GM18505 (cell line): ENCODE data around the gene ELFN1.

ENCODE experiments used
- ATAC-seq: cut with Tn5 transposase; IDR thresholded peaks from one replicate; pipeline ENCODE4 v1.9.1; 2021; ENCODE audit not compliant: unreplicated experiment
- POLR2A ChIP-seq: IDR thresholded peaks from 4 replicates; pipeline ENCODE4 v1.6.1; 2011; ENCODE audit warnings: borderline replicate concordance; ENCODE audit not compliant: insufficient read depth, insufficient read length; ENCODE audit errors: extremely low read depth

ELFN1 gene

DNA sequence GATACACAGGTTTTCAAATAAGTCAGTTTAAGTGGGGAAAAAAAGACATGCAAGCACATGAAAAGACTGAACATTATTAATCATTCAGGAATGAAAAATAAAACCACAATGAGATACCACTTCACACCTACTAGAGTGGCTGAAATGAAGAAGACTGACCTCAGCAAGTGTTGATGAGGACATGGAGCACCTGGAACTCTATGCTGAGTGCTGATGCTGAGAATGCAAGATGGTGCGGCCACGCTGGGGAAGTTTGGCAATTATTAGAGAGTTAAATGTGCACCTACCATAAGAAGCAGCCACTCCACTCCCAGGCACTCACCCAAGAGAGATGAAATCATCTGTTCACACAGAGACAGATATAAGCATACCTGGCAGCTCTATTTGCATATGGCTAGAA lies 32.9 kb upstream of the ELFN1 start:
- TF ChIP-seq POLR2A: no peak
- ATAC-seq: no peak

DNA sequence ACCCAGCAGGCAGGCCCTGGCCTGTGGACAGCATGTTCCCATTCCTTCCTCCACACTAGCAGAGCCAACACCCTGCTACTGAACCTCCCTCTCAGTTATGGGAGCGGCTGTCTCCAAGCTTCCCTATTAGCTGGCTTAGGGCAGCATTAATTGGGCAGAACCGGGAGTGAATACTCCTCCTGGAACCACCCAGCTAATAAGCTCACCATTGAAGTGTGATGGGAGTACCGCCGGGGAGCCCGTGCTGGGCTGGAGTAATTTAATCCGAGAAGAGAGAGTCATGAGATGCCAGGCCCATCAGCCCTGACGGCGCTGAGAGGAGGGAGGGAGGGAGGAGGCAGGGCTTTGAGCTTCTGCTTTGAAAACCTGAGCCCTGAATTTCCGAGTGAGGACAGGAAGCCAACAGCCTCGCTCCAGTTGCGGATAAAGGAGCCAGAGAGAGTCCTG lies 31.8 kb upstream of the ELFN1 start:
- no peak for ATAC-seq
- TF ChIP-seq POLR2A: no peak

DNA sequence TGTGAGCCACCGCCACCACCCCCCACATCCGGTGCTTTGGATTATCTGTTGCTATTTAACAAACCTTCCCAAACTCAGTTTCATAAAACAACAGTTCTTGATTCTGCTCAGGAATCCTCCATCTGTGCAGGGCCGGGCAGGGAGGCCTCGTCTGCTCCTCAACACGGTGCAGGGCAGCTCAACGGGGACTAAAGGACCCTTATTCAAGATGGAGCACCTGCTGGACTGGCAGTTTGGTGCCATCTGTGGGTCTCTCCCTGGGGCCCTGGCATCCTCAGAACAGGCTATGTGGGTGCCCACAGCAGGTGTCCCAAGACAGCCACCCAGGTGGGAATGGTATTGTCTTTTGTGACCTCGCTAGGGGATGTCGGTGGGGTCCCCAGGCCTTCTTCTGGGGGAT lies 31.0 kb upstream of the ELFN1 start:
- no peak for ATAC-seq
- TF ChIP-seq POLR2A: no peak

DNA sequence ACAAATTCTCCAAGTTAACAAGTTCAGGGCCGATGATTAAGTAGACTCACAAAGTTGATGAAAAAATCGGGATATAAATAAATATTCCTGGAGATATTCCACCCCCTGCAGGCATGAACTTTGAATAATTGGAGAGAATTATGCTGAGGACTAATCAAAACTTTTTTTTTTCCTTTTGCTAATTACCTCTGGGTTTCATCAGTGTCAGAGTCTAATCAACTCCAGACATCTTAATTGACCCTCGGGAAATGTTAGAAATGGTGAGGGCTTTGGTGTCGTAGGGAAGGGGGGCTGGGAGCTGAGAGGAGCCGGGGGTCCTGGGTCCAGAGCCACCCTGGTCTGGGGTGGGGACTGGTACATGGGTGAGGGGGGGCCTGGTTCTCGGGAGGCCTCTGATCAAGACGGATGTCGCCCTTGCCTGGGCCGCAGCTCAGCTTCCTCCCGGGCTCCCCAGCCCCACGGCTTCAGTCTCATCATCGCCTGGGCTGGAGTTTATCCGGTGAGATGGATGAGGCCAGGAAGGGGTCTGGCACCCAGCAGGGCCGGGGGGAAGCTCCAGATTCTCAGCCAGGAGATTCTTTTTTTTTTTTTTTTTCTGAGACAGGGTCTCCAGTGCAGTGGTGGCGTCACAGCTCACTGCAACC lies 30.4 kb upstream of the ELFN1 start:
- ATAC-seq: no peak
- TF ChIP-seq POLR2A: no peak

- TF ChIP-seq POLR2A: no peak
- ATAC-seq: no peak
Observed at GRCh38 chr7:1640376-1641172, 29.5 kb upstream of the ELFN1 start.

- TF ChIP-seq POLR2A: no peak
- ATAC-seq: no peak
Observed at GRCh38 chr7:1641173-1641572, 28.9 kb upstream of the ELFN1 start.

DNA sequence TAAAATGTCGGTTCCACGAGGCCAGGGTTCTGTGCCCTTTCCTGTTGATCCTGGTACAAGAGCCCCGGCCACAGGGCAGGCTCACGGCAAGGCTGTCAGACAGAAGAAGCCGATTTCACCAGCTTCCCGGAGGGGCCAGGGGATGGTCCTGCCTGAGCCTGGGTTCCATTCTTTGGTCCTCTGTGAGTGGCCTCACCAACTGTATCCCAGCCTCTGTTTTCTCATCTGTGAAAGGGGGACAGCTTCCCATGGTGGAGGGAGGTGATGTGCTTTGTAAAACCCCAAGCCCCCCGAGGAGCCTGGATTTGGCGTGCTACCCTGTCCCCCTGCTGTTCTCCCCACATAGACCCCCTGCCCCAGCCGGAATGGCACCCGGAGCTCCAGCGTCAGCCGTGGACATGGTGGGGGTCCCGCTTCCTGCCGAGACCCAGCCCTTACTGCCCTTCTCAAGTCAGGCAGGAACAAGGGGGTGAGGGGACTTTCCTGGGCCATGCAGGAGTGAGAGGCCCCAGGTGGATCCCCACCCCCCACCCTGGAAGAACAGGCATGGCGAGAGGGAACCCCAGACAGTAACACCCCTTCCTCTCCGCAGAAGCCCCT lies 28.3 kb upstream of the ELFN1 start:
- TF ChIP-seq POLR2A: no peak
- ATAC-seq: no peak

GRCh38 chr7:1642291-1642731 lies 27.8 kb upstream of the ELFN1 start:
- TF ChIP-seq POLR2A: no peak
- ATAC-seq: no peak

DNA sequence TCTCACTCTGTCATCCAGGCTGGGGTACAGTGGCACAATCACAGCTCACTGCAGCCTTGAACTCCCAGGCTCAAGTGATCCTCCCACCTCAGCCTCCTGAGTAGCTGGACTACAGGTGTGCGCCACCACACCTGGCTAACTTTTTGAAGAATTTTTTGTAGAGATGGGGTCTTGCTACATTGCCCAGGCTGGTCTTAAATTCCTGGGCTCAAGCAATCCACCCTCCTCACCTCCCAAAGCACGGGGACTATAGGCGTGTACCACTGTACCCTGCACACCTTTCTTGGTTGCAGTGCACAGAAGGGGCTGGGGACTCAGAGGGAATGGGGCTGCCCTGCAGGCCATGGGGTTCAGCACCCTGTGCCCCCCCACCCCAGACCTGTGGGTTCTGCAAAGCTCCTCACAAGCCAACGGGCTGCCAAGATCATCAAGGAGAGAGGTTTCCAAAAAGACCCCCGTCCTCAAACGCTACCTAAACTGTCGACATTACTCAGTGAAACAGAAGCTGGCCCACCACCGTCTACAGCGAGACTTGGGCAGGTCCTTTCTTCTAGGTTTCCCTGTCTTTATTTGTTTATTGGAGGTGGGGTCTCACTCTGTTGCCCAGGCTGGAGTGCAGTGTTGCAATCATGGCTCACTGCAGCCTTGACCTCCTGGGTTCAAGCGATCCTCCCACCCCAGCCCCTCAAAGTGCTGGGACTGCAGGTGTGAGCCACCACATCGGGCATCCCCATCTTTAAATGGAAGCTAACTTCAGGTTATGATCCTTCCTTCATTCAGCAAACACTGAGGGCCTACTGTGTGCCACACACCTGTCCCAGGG lies 26.6 kb upstream of the ELFN1 start:
- no peak for ATAC-seq
- TF ChIP-seq POLR2A: no peak

DNA sequence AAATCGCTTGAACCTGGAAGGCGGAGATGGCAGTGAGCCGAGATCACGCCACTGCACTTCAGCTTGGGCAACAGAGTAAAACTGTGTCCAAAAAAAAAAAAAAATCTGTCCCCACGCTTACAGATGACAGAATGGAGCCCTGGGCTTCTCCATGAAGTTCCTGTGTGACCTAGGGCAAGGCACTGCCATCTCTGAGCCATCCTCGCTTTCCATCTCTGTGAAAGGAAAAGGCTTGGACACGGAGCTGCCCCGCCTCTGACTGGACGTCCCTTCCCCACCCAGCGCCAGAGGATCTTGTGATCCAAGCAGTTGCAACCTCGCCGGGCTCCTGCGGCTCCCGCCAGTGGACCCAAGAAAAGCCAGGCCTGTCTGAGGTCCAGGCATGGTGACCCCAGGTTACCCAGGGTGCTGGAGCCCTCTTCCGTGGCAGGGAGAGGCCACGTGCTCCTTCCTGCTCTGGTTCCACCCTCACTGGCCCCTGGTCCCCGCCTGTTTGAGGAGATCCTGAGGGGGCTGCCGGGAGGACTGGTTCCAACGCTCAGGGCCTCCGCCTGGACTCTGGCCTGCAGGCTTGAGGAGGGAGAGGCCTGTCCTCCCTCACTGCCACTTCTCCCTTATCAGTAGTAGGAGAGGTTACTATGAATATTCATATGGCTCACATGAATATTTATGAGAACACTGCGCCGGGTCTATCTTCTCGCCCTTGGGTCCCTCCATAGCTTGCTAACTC lies 25.6 kb upstream of the ELFN1 start:
- ATAC-seq: no peak
- TF ChIP-seq POLR2A: no peak

- no peak for TF ChIP-seq POLR2A
- no peak for ATAC-seq
Observed at GRCh38 chr7:1645071-1645409, 25.0 kb upstream of the ELFN1 start.

GRCh38 chr7:1645476-1645875 lies 24.6 kb upstream of the ELFN1 start:
- TF ChIP-seq POLR2A: no peak
- no peak for ATAC-seq

DNA sequence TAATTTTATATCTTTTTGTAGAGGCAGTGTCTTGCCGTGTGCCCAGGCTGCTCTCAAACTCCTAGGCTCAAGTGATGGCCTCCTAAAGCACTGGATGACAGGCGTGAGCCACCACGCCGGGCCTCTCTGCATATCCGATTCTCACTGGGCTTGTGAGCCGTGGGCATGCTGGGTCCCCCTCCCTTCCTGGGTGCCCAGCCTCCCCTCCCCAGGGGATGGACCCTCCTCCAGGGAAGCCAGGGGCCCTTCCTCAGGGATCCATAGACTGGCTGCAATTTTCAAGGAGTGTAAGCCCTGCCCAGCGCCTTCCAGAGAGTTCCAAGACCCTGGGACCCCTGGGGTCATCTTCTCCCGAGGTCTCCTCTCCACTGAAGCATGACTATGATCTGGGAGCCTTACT lies 23.7 kb upstream of the ELFN1 start:
- TF ChIP-seq POLR2A: no peak

More for the DNA sequence above, 23.7 kb upstream of the ELFN1 start:
- ATAC-seq: no peak
